NB4 (cell line): ENCODE results near the gene FCAMR.

Experiments
- MYC ChIP-seq: IDR thresholded peaks from 2 replicates; pipeline ENCODE4 v1.6.1; 2011; ENCODE audit warnings: low read depth, low read length
- POLR2A ChIP-seq: IDR thresholded peaks from 2 replicates; pipeline ENCODE4 v1.6.1; 2011; ENCODE audit warnings: mild to moderate bottlenecking; ENCODE audit not compliant: insufficient read length; ENCODE audit errors: extremely low read depth

DNA sequence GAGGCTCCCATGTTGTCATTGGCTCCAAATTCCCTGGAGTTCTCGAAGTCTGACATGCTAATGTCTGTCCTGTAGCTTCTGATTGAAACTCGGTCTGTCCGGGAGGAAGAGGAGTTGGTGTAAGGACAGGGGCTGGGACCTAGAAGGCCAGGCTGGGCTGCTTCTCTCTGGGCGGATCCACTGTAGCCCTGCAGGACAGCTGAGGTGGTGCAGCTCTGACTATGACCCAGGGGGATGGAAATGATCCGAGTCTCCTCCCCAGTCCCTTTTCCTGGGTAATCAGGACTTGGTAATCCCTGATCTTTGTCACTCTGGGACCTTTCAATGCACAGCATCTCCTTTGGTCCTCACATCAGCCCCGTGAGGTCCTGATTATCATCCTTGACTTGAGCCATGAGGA lies 38.6 kb downstream of the FCAMR start:
- TF ChIP-seq MYC = no peak
- TF ChIP-seq POLR2A = no peak
